ENCODE data around the gene PDGFD. TPM values are rescaled to one million over a fixed set of nuclear protein-coding genes. Genes with fewer than 3 reads are reported as not detected.

The PDGFD gene
- total RNA-seq, 2 donors from 2014 or later, result 14.4 to 27.8 TPM

GRCh38 chr11:104163100-104164027, 583 bp downstream of the PDGFD start:
- TF ChIP-seq CTCF (IDR thresholded peaks at IDR 0.05), result no peak
- H3K27ac ChIP-seq, result peak overlapping the region; percentile 23 to 47
- peaks cover 0 to 13% of the 10 kb centered on the region in 2 donors for H3K4me1 ChIP-seq
- DNase-seq (ENCODE audit: low spot score), result no peak
- H3K9me3 ChIP-seq, result no peaks in the 10 kb centered on the region
- H3K27me3 ChIP-seq, result no peaks in the 10 kb centered on the region
- H3K4me3 ChIP-seq, result peak overlapping the region; percentile 54 to 59
- no peaks in the 10 kb centered on the region for H3K36me3 ChIP-seq

GRCh38 chr11:104161751-104162450, 2.0 kb downstream of the PDGFD start:
- no peak for DNase-seq (ENCODE audit: low spot score)
- no peaks in the 10 kb centered on the region for H3K36me3 ChIP-seq
- no peak for TF ChIP-seq CTCF (IDR thresholded peaks at IDR 0.05)
- no peak overlapping the region for H3K27ac ChIP-seq
- H3K4me1 ChIP-seq, result peaks cover 0 to 13% of the 10 kb centered on the region in 2 donors
- H3K4me3 ChIP-seq, result no peak overlapping the region
- no peaks in the 10 kb centered on the region for H3K27me3 ChIP-seq
- no peaks in the 10 kb centered on the region for H3K9me3 ChIP-seq

- Histone ChIP-seq H3K27me3 (no peaks in the 10 kb centered on the region), H3K27ac (no peak overlapping the region), H3K4me1 (peaks cover 0 to 13% of the 10 kb centered on the region in 2 donors), H3K36me3 (no peaks in the 10 kb centered on the region), H3K4me3 (no peak overlapping the region), H3K9me3 (no peaks in the 10 kb centered on the region)
- DNase-seq (ENCODE audit: low spot score), result no peak
- no peak for TF ChIP-seq CTCF (IDR thresholded peaks at IDR 0.05)
Measured at GRCh38 chr11:104159356-104159755, 4.6 kb downstream of the PDGFD start.

- H3K36me3 ChIP-seq, result no peaks in the 10 kb centered on the region
- no peaks in the 10 kb centered on the region for H3K4me1 ChIP-seq
- no peaks in the 10 kb centered on the region for H3K27me3 ChIP-seq
- no peak overlapping the region for H3K27ac ChIP-seq
- DNase-seq (ENCODE audit: low spot score), result no peak
- peaks cover 0 to 5% of the 10 kb centered on the region in 2 donors for H3K9me3 ChIP-seq
- H3K4me3 ChIP-seq, result no peak overlapping the region
- TF ChIP-seq CTCF (IDR thresholded peaks at IDR 0.05), result no peak
Measured at GRCh38 chr11:104155375-104155774, 8.6 kb downstream of the PDGFD start.

- no peak for DNase-seq (ENCODE audit: low spot score)
- Histone ChIP-seq H3K27ac (no peak overlapping the region), H3K27me3 (no peaks in the 10 kb centered on the region), H3K4me1 (no peaks in the 10 kb centered on the region), H3K9me3 (peaks cover 0 to 6% of the 10 kb centered on the region in 2 donors), H3K36me3 (no peaks in the 10 kb centered on the region), H3K4me3 (no peak overlapping the region)
- TF ChIP-seq CTCF (IDR thresholded peaks at IDR 0.05), result no peak
Measured at GRCh38 chr11:104154296-104154695, 9.7 kb downstream of the PDGFD start.

Measured in right atrium auricular region (tissue), 2 donors.